A673 (cell line): Measurements from ENCODE around the gene LCMT2.

Source experiments
- EZH2 ChIP-seq: fragments of 200-600 bp; sonication (generic); IDR thresholded peaks from 2 replicates; pipeline ENCODE4 v1.6.1; 2017; ENCODE audit warnings: borderline replicate concordance, low read depth, mild to moderate bottlenecking, mixed read lengths, antibody characterized with exemption, low read length; ENCODE audit not compliant: poor library complexity, severe bottlenecking
- TF ChIP-seq, protein P1 (sequence below): fragments of 300-800, 200-600 bp; sonication (generic); conservative IDR thresholded peaks from 2 replicates; pipeline ENCODE4 v1.5.1; 2017; ENCODE audit warnings: low read depth, mild to moderate bottlenecking, antibody characterized with exemption, low read length, moderate library complexity, mixed read lengths

DNA sequence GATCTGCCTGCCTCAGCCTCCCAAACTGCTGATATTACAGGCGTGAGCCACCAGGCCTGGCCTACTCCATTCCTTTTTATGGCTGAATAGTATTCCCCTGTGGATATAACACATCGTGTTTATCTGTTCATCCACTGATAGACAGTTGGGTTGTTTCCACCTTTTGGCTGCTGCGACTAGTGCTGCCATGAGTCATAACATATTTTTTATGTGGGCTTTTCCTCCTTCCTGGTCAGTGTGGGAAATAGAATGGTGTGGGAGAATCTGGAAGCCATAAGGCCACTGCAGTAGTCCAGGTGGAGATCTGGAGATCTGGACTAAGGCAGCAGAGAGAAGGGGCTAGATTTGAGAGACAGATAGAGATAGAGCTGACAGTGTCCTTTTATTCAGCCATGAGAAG is 16.2 kb downstream of the LCMT2 start:
- TF ChIP-seq, protein P1, sequence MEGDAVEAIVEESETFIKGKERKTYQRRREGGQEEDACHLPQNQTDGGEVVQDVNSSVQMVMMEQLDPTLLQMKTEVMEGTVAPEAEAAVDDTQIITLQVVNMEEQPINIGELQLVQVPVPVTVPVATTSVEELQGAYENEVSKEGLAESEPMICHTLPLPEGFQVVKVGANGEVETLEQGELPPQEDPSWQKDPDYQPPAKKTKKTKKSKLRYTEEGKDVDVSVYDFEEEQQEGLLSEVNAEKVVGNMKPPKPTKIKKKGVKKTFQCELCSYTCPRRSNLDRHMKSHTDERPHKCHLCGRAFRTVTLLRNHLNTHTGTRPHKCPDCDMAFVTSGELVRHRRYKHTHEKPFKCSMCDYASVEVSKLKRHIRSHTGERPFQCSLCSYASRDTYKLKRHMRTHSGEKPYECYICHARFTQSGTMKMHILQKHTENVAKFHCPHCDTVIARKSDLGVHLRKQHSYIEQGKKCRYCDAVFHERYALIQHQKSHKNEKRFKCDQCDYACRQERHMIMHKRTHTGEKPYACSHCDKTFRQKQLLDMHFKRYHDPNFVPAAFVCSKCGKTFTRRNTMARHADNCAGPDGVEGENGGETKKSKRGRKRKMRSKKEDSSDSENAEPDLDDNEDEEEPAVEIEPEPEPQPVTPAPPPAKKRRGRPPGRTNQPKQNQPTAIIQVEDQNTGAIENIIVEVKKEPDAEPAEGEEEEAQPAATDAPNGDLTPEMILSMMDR: no peak
- TF ChIP-seq EZH2: no peak
